ENCODE measurements around the gene HIVEP3.

DNA sequence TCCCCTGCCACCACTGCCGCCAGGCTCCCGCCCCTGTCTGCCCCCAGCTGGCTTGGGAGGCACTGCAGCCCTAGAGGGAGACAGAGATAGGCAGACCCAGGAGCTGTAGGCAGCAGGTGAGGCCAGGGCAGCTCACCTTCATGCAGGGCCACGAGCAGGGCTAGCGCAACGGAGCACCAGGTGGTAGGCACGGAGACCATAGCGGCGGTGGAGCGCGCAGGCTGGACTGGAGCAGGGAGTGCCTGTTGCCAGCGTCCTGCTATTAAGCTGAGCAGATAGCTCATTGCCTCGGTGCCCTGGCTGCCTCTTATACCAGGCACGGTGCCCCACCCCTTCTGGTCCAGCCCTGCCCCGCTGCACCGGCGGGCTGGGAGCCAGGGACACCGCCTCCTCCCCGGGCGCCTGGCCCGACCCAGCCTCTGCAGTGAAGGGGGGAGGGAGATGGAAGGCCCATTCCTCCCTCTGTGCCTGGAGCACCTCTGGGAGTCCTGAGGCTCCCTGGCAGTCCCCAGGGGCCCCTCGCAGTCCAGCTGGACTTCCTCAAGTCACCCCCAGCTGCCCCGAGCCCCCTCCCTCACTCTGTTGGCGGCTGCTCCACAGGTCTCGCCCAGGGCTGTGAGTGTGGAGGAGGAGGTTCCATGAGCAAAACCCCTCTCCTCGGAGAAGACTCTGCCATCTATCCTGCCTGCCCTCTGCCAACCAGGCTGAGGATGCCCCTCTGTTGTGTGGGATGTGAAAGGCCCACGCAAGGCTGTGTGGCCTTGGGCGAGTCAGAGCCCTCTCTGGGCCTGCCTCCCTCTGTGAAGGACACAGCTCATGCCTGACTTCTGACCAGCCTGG, 434.1 kb downstream of the HIVEP3 start, which contains the start of gene EDN2:
- TF ChIP-seq, protein P1, sequence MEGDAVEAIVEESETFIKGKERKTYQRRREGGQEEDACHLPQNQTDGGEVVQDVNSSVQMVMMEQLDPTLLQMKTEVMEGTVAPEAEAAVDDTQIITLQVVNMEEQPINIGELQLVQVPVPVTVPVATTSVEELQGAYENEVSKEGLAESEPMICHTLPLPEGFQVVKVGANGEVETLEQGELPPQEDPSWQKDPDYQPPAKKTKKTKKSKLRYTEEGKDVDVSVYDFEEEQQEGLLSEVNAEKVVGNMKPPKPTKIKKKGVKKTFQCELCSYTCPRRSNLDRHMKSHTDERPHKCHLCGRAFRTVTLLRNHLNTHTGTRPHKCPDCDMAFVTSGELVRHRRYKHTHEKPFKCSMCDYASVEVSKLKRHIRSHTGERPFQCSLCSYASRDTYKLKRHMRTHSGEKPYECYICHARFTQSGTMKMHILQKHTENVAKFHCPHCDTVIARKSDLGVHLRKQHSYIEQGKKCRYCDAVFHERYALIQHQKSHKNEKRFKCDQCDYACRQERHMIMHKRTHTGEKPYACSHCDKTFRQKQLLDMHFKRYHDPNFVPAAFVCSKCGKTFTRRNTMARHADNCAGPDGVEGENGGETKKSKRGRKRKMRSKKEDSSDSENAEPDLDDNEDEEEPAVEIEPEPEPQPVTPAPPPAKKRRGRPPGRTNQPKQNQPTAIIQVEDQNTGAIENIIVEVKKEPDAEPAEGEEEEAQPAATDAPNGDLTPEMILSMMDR (IDR thresholded peaks at IDR 0.05): peak in 4 of 6 experiments; percentile 23 to 52 (median 42)
- peak in 2 of 4 donors; percentile 54 to 62 for TF ChIP-seq POLR2A (IDR thresholded peaks at IDR 0.05)

Measured in esophagus squamous epithelium (tissue), 4 donors.